ENCODE data around the gene GRIK4.

The GRIK4 gene

DNA sequence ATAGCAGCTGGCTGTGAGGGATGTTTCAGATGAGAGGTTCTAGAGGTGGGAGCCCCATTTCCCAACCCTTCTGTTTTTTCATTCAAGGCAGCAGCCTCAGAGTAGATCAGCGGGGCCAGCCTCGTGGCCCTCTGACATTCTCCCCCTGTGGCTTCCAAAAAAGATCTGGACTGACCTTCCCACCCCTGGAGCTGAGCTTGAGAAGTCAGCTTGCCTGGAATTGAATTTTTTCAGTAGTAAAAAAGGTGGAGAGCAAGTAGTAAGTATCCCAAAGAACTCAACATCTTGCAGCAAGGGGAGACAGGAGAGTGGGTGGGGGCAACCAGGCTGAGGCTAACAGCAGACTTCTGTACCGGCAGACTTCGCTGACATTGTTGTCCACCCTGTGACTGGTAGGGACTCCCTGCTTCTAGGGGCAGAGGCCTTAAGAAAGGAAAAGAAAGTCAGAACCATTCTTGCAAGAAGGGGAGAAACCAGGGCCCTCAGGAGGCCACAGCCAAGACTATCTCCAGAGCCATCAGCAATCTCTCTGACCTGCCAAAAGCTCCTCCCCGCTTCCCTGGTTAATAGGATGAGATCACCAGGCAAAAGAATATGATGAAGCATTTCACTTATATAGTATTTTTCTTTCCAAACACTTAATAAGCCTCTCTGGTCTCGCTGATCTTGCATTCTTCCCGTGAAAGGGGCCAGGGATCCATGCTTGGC is 2.0 kb upstream of the GRIK4 start:
- no peak for DNase-seq

DNA sequence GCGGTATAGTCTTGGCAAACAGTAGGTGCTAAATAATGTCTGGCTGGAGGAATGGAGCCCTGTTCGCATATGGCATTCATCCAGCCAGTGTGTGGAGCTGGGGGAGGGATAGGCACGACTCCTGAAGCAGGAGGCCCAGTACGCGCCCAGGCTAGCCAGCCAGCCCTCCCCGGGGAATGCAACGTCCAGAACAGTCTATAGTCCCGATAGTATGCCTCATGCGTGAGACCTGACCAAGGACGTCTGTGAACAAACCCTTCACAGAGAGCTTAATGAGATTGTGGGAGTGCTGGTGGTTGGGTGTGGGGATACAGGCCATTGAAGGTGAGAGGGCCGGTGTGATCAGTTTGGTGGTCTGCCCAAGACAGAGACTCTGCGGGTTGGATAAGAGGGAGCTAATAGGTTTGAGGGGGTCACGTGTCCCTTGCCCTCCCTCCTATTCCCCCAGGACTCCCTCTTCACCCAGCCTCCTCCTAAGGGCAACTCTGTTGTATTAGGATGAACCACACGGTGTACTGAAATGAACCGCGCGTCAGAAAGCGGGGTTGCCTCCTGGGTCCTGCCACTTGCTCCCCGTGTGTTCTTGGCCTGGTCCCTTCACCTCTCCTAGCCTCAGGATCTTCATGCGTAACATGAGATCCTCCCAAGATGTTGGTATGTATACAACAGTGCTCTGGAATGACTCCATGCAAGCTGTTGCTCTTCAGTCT is 987 bp upstream of the GRIK4 start:
- no peak for DNase-seq

DNA sequence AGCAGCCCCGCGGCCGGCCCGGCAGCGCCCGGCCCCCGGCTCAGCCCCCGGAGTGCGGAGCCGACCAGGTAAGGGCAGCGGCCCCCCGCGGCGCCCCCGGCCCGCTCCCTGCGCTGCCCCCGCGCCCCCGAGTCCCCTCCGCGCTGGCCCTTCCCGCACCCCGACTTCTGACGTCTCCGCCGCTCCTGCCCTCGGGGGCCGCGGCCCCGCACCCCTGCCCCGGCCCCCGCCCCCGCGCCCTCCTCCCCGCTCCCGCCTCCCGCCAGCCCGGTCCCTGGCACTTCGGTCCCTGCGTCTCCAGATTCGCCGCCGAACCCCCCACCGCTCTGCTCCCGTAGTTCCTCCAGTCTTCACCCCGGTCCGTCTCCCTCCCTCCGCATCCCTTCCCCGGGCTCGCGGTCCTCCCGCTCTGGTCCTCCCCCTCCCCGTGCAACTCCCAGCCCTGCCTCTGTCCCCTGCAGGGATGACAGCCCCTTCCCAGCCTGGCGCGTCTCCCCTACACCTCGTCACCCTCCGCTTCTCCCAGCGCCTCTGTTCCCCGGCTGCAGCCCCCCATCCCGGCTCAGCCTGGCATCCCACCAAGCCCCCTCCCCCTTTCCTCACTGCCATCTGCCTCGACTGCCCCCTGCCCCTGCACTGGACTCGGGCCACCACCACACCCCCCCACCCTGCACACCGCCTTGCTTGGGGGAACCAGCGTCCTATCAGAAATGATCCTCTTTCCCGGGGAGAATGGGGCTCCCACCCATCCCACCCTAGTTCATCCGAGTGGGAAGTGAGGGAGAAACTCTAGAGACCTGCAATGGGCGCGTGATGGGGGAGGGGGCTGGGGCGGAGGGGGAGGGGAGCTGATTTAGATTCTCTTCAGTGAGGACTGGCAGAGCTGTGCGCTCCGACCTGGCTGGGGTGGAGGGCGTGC is 531 bp downstream of the GRIK4 start:
- no peak for DNase-seq

DNA sequence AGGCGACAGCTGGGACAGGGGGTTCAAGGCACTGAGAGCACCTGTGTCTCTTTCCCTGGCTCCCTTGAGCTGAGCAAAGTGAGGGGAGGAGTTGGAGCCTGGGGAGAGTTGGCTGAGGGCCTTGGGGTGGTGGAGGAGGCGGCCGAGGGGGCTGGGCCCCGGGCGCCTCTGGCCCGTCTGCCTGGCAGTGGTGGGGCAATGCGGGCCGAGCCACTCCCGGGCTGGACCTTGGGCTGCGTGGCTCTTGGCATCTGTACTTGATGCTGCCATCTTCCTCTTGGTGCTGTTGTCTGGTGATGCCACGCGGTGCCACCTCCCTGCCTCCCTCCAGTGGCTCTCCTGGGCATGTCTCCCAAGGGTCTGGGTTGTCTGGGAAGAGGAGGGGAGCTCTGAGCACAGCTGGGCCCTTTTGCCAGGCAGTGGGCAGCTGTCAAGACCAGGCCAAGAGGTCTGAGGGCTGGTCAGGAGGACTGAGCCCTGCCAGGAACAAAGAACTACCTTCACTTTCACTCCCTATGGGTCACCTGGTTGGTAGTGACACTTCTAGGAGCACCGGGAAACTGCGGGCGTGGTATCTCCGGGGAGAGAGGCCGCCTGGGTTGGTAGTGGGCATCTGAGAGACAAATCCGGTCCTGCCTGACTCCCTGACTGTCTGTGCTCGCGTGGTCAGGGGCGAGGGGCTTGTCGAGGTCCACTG is 1.3 kb downstream of the GRIK4 start:
- DNase-seq, result no peak

GRCh38 chr11:120513436-120514315 is 2.1 kb downstream of the GRIK4 start:
- no peak for DNase-seq

DNA sequence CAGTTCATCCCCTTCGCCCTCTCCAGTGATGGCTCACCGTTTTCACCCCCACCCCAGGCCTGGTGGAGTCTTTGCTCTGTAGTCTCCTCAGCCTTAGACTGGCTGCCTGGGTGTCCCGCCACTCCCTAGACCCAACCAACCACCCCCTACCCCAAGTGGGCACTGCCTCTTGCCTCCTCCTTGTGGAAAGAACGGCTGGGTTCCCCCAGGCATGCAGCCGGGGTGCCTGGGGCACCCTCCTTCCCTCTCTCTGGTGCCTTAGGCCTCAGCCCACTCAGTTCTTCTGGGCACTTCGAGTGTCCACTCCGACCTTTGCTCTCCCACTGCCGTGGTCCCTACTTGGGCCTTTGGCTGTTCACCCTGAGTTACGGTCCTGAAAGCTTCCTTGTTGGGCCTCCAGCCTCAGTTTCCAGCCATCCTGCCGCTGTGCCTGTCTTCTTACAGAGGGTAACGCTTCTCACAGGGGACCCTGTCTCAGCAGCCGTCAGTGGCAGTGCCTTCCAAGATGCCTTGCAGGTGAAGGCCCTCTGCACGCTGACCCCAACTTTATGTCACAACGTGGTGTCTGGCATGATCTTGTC is 3.1 kb downstream of the GRIK4 start:
- no peak for DNase-seq

- no peak for DNase-seq
Observed at GRCh38 chr11:120515186-120515723, 3.7 kb downstream of the GRIK4 start.

- DNase-seq, result no peak
Observed at GRCh38 chr11:120516461-120517389, 5.2 kb downstream of the GRIK4 start.

GRCh38 chr11:120517390-120517761 is 5.8 kb downstream of the GRIK4 start:
- DNase-seq, result no peak

DNA sequence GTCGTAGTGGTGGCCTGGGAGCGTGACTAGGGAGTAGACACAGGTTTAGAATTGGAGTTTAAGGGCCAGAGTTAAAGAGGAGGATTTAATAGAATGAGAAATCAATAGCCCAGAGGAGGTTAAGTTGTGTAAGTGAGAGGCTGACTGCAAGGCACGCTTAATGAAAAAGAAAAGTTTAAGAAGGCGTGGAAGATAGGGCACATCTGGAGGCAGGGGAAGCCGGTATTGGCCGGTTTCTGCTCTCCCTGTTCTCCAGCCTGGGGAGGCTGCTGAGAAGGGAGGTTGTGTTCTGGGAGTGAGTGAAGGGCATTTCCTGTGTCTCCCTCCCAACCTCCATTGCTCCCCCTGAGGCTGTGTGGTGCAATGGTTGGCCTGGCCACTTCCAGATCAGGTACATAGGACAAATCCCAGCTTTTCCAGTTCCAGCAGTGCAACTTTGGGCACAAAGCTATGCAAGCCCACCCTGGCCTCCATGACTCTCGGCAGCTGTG is 6.3 kb downstream of the GRIK4 start:
- no peak for DNase-seq

GRCh38 chr11:120518356-120518755 is 6.8 kb downstream of the GRIK4 start:
- DNase-seq, result no peak

GRCh38 chr11:120519474-120519873 is 7.9 kb downstream of the GRIK4 start:
- no peak for DNase-seq

- DNase-seq, result no peak
Observed at GRCh38 chr11:120520091-120520822, 8.7 kb downstream of the GRIK4 start.

DNA sequence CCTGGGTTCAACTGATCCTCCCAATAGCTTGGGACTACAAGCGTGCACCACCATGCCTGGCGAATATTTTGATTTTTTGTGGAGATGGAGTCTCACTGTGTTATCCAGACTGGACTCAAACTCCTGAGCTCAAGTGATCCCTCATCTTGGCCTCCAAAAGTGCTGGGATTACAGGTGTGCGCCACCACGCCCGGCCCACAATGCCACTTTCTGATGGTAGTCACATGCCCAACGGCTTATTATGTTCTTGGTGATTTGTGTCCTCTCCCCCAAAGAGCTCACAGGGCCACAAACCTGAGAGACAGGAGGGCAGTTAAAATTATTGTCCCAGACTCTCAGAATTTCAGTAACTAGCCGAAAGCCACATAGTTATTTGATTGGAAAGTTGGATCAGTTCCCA is 9.6 kb downstream of the GRIK4 start:
- DNase-seq, result no peak

DNA sequence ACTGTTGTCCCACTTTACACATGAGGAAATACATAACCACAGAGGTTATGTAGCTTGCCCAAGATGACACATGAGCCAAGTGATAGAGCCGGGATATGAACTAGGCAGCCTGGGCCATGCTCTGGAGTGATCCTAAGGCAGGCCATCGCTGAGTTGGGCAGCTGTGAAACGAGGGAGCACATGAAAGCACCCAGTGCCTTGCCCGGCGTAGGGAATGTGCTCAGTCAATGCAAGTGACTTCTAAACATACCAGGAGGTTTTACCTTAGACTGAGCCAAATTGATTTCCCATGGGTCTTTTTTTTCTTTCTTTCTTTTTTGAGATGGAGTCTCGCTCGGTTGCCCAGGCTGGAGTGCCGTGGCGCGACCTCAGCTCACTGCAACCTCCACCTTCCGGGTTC is 10.5 kb downstream of the GRIK4 start:
- no peak for DNase-seq

DNA sequence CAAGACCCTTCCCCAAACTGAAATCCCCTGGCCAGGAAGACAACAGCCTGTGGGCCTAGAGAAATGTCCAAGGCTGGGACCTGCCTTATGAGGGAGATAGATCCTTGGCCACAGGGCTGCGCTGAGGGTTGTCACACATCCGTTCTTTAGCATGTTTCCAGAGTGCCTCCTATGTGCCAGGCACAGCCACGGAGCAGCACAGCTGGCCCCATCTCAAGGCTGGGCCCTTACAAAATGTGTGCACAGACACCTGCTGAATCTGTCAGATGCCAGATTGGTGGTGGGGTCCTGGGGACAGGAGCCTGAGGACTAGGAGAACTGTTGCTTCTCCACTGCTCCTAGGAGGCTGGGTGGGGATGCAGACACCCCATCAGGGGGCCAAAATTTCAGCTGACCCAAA is 11.2 kb downstream of the GRIK4 start:
- DNase-seq, result no peak

GRCh38 chr11:120523196-120523595 is 11.6 kb downstream of the GRIK4 start:
- DNase-seq, result no peak

- no peak for DNase-seq
Observed at GRCh38 chr11:120524536-120525085, 13.1 kb downstream of the GRIK4 start.

All from T-helper 2 cell (primary cell).